Stomach (tissue), 4 donors: Measurements from ENCODE around the gene WIPF1.

Source experiments
- EP300 ChIP-seq: sonication (generic); formaldehyde crosslinking; IDR thresholded peaks from one replicate; pipeline ENCODE4 v1.6.1; 2017; ENCODE audit warnings: antibody characterized with exemption
- POLR2A ChIP-seq, 4 donors: fragments of 450-650 bp; IDR thresholded peaks; one replicate each; pipeline ENCODE4 v1.6.1; 2016; ENCODE audit warnings: antibody characterized with exemption in 4 of 4, control low read depth in 2 of 4, mild to moderate bottlenecking in 1 of 4, moderate library complexity in 1 of 4
- POLR2AphosphoS5 ChIP-seq, 3 donors: sonication (generic); formaldehyde crosslinking; IDR thresholded peaks; one replicate each; pipeline ENCODE4 v1.6.1; 2016; ENCODE audit warnings: antibody characterized with exemption in 3 of 3
- TF ChIP-seq, protein P1 (sequence below), 7 experiments: fragments of 450-650 bp in 4 of 7; fragments of 200-600 bp in 3 of 7; sonication (generic) in 3 of 7; IDR thresholded peaks; one replicate each; pipeline ENCODE4 v1.5.1; 2016 to 2019; ENCODE audit warnings: antibody characterized with exemption in 7 of 7, control low read depth in 2 of 7, mild to moderate bottlenecking in 1 of 7

DNA sequence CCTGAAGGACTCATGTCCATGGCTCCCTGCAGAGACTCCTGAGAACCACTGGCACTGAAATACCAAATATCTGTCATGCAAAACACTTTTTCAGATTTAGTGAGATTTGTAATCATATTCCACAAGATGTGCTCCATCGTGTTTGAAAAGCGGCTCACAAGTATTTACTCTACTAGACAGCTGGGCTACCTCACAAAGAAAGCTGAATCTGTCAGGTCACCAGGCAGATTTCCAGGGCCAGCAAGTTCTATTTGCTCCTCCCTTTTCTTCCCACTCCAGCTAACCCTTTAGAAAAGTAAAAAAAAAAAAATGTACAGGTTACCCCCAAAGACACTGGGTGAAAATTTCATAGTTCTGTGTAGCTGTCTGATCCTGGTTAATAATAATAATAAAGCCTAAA, 22.9 kb downstream of the WIPF1 start:
- TF ChIP-seq POLR2AphosphoS5 (IDR thresholded peaks at IDR 0.05) (no peak), POLR2A (IDR thresholded peaks at IDR 0.05) (no peak), EP300 (no peak)
- TF ChIP-seq, protein P1, sequence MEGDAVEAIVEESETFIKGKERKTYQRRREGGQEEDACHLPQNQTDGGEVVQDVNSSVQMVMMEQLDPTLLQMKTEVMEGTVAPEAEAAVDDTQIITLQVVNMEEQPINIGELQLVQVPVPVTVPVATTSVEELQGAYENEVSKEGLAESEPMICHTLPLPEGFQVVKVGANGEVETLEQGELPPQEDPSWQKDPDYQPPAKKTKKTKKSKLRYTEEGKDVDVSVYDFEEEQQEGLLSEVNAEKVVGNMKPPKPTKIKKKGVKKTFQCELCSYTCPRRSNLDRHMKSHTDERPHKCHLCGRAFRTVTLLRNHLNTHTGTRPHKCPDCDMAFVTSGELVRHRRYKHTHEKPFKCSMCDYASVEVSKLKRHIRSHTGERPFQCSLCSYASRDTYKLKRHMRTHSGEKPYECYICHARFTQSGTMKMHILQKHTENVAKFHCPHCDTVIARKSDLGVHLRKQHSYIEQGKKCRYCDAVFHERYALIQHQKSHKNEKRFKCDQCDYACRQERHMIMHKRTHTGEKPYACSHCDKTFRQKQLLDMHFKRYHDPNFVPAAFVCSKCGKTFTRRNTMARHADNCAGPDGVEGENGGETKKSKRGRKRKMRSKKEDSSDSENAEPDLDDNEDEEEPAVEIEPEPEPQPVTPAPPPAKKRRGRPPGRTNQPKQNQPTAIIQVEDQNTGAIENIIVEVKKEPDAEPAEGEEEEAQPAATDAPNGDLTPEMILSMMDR (IDR thresholded peaks at IDR 0.05): no peak
